SU-DHL-6 (cell line): Measurements from ENCODE around the gene CNOT1.

ENCODE experiments used
- H2AFZ ChIP-seq: fragments of 200-600 bp; sonication (generic); 2 replicates; pipeline ENCODE4 v1.6.1; 2014; ENCODE audit warnings: low read depth, mild to moderate bottlenecking, moderate library complexity, mixed read lengths, antibody characterized with exemption, low read length; ENCODE audit not compliant: severe bottlenecking
- H3F3A ChIP-seq: fragments of 200-600 bp; shearing (Covaris generic); 2 replicates; pipeline ENCODE4 v1.6.0; 2016; ENCODE audit warnings: antibody characterized with exemption, mild to moderate bottlenecking; ENCODE audit not compliant: insufficient read depth
- H3K27ac ChIP-seq: fragments of 200-600 bp; sonication (generic); 2 replicates; pipeline ENCODE4 v1.5.1; 2016; ENCODE audit warnings: low read depth, mild to moderate bottlenecking, low read length, moderate library complexity, mixed read lengths
- H3K27me3 ChIP-seq: fragments of 200-600 bp; sonication (generic), shearing (Covaris generic); 2 replicates; pipeline ENCODE4 v1.6.0; 2014; ENCODE audit warnings: mild to moderate bottlenecking, low read length
- H3K36me3 ChIP-seq: fragments of 200-600 bp; sonication (generic); 2 replicates; pipeline ENCODE4 v1.6.1; 2014; ENCODE audit warnings: mild to moderate bottlenecking, low read length, mixed read lengths
- H3K4me2 ChIP-seq: fragments of 300-600, 200-600 bp; shearing (Covaris generic), sonication (generic); 2 replicates; pipeline ENCODE4 v1.6.0; 2014; ENCODE audit warnings: low read length, low read depth, mild to moderate bottlenecking; ENCODE audit not compliant: poor library complexity, severe bottlenecking
- H3K4me3 ChIP-seq: fragments of 200-600 bp; sonication (generic); 2 replicates; pipeline ENCODE4 v1.5.1; 2014; ENCODE audit warnings: antibody characterized with exemption, low read length, mild to moderate bottlenecking, mixed read lengths; ENCODE audit not compliant: insufficient read depth, poor library complexity, severe bottlenecking
- H3K79me2 ChIP-seq: fragments of 200-600 bp; sonication (generic); 2 replicates; pipeline ENCODE4 v1.6.1; 2014; ENCODE audit warnings: mild to moderate bottlenecking, low read length, moderate library complexity; ENCODE audit not compliant: insufficient read depth
- H3K9ac ChIP-seq: fragments of 200-600 bp; sonication (generic); 2 replicates; pipeline ENCODE4 v1.7.0; 2014; ENCODE audit warnings: mild to moderate bottlenecking, low read length
- H3K9me2 ChIP-seq: fragments of 200-600 bp; sonication (generic); replicated peaks from 2 replicates; pipeline ENCODE4 v1.6.1; 2014; ENCODE audit warnings: low read length; ENCODE audit not compliant: insufficient read depth
- H3K9me3 ChIP-seq: fragments of 200-600 bp; sonication (generic); 2 replicates; pipeline ENCODE4 v1.6.1; 2014; ENCODE audit warnings: low read length, mixed read lengths; ENCODE audit not compliant: insufficient read depth
- H4K20me1 ChIP-seq: fragments of 200-600 bp; sonication (generic); 2 replicates; pipeline ENCODE4 v1.6.1; 2014; ENCODE audit warnings: low read depth, mild to moderate bottlenecking, antibody characterized with exemption, low read length, moderate library complexity, mixed read lengths
- CTCF ChIP-seq: fragments of 200-600 bp; sonication (generic); IDR thresholded peaks from one replicate; pipeline ENCODE4 v1.5.1; 2017; ENCODE audit warnings: antibody characterized with exemption, mild to moderate bottlenecking, low read length, moderate library complexity; ENCODE audit not compliant: insufficient read depth, poor library complexity, severe bottlenecking
- EZH2phosphoT487 ChIP-seq: fragments of 200-600 bp; sonication (generic), shearing (Covaris generic); conservative IDR thresholded peaks from 2 replicates; pipeline ENCODE4 v1.6.1; 2018; ENCODE audit warnings: mild to moderate bottlenecking, antibody characterized with exemption, low read length, moderate library complexity, mixed read lengths

CNOT1 gene

GRCh38 chr16:58537124-58537906, 92.3 kb downstream of the CNOT1 start:
- no peak overlapping the region for H2AFZ ChIP-seq

DNA sequence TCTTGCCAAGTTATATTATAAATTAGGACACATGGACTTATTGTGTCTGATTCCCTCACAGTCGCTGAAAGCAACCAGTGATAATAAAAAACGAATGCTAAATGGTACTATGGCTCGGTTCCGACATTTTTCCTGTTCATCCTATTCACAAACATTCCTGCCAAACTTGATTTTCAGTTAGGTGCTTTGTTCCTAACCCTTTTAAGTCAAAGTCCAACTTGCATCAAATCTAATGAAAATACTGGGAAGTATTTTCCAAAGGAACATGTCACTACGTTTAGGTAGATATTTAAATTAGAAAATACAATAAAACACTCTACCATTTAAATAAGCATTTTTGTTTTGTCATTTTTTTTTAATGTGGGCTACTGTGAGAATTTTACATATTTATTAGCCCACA, 93.3 kb downstream of the CNOT1 start:
- Histone ChIP-seq H3F3A (peaks cover 20% of the 10 kb centered on the region; the same call in 1 of the 2 replicates), H3K79me2 (no peaks in the 10 kb centered on the region; the same call in 1 of the 2 replicates), H3K9me3 (no peaks in the 10 kb centered on the region), H3K36me3 (peaks cover 77% of the 10 kb centered on the region), H2AFZ (no peak overlapping the region), H3K27me3 (no peaks in the 10 kb centered on the region), H3K9ac (no peak overlapping the region), H3K4me2 (no peak overlapping the region), H3K4me3 (no peak overlapping the region), H3K27ac (no peak overlapping the region), H3K9me2 (no peaks in the 10 kb centered on the region), H4K20me1 (no peaks in the 10 kb centered on the region)
- TF ChIP-seq EZH2phosphoT487 (no peak), CTCF (no peak)

More at GRCh38 chr16:58537124-58537906, 92.3 kb downstream of the CNOT1 start:
- no peaks in the 10 kb centered on the region for H4K20me1 ChIP-seq
- peaks cover 76% of the 10 kb centered on the region for H3K36me3 ChIP-seq
- no peak overlapping the region for H3K27ac ChIP-seq
- H3K79me2 ChIP-seq: no peaks in the 10 kb centered on the region; the same call in 1 of the 2 replicates
- H3K9ac ChIP-seq: no peak overlapping the region
- no peaks in the 10 kb centered on the region for H3K9me2 ChIP-seq
- H3K9me3 ChIP-seq: no peaks in the 10 kb centered on the region
- no peak overlapping the region for H3K4me3 ChIP-seq
- H3K27me3 ChIP-seq: no peaks in the 10 kb centered on the region
- peaks cover 20% of the 10 kb centered on the region; the same call in 1 of the 2 replicates for H3F3A ChIP-seq
- no peak overlapping the region for H3K4me2 ChIP-seq
- TF ChIP-seq CTCF: no peak
- no peak for TF ChIP-seq EZH2phosphoT487

- no peak overlapping the region for H3K9ac ChIP-seq
- peaks cover 79% of the 10 kb centered on the region for H3K36me3 ChIP-seq
- no peaks in the 10 kb centered on the region; the same call in 1 of the 2 replicates for H3K79me2 ChIP-seq
- H3K27ac ChIP-seq: no peak overlapping the region
- no peaks in the 10 kb centered on the region for H3K9me3 ChIP-seq
- no peak overlapping the region for H3K4me3 ChIP-seq
- TF ChIP-seq CTCF (no peak), EZH2phosphoT487 (no peak)
- no peak overlapping the region for H2AFZ ChIP-seq
- H3K9me2 ChIP-seq: no peaks in the 10 kb centered on the region
- no peak overlapping the region for H3K4me2 ChIP-seq
- H3F3A ChIP-seq: peaks cover 17% of the 10 kb centered on the region; the same call in 1 of the 2 replicates
- H4K20me1 ChIP-seq: no peaks in the 10 kb centered on the region
- no peaks in the 10 kb centered on the region for H3K27me3 ChIP-seq
These were observed 94.5 kb downstream of the CNOT1 start for GRCh38 chr16:58535100-58535499.
